GM21390 (cell line): ENCODE data around the gene AGXT.
"Not testable (repeated sequence)": the region's sequence is repeated elsewhere in the genome, so short reads cannot be mapped to it uniquely, and the experiment has no call there.

Source experiments
- ATAC-seq: cut with Tn5 transposase; IDR thresholded peaks from one replicate; pipeline ENCODE4 v1.9.1; 2021; ENCODE audit not compliant: unreplicated experiment

The AGXT gene

GRCh38 chr2:240839152-240840143 lies 29.2 kb upstream of the AGXT start:
- no peak for ATAC-seq

- ATAC-seq: no peak
Observed at GRCh38 chr2:240840435-240841060, 28.1 kb upstream of the AGXT start.

- ATAC-seq: not testable (repeated sequence)
Observed at GRCh38 chr2:240846309-240846708, 22.3 kb upstream of the AGXT start.

DNA sequence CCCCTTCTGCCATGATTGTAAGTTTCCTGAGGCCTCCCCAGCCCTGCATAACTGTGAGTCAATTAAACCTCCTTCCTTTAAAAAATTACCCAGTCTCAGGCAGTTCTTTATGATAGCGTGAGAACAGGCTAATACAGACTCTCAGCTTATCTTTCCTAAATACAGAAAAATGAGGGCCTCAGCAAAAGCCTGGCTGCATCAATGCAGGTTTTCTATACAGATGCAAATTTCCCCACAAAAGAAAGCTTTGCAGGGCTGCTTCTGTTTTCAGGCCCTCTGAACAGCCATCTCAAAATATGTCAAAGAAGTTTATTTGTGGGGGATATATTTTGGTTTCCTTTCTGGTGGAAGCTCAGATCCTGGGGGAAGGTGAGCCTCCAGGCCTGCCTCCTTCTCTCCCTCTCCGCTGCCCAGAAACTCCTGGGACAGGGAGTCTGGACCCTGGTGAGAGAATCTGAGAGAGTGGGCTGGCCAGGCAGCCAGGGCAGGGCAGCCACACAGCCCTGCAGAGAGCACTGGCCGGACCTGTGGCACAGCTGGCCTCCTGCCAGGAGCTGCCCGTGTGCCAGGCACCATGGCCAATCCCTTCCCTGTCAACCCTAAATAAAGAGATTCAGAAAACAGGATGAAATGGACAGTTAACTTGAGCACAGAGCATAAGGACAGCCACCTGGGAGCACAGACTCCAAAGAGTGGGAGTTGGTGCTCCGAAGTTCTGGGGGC lies 21.6 kb upstream of the AGXT start:
- ATAC-seq: no peak

GRCh38 chr2:240847817-240848216 lies 20.8 kb upstream of the AGXT start:
- ATAC-seq: no peak

- no peak for ATAC-seq
Observed at GRCh38 chr2:240848900-240849680, 19.5 kb upstream of the AGXT start.

GRCh38 chr2:240850026-240850425 lies 18.6 kb upstream of the AGXT start:
- no peak for ATAC-seq

DNA sequence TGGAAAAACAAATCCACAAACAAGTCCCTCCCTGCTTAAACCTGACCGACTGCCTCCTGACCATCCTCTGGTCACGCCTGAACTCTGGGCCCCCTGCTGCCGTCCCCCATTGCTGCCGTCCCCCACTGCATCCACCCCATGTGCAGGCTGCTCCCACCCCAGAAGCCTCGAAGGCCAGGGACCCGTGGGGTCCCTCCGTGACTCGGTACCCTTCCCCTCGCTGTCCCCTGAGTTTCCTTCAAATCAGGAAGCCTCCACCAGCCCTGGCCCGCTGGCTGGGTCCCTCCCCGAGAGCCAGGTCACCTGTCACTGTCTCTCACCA lies 17.9 kb upstream of the AGXT start:
- ATAC-seq: no peak

GRCh38 chr2:240851078-240851991 lies 17.3 kb upstream of the AGXT start:
- no peak for ATAC-seq

- ATAC-seq: no peak
Observed at GRCh38 chr2:240852671-240853314, 15.8 kb upstream of the AGXT start.

GRCh38 chr2:240855670-240856069 lies 13.0 kb upstream of the AGXT start:
- no peak for ATAC-seq

DNA sequence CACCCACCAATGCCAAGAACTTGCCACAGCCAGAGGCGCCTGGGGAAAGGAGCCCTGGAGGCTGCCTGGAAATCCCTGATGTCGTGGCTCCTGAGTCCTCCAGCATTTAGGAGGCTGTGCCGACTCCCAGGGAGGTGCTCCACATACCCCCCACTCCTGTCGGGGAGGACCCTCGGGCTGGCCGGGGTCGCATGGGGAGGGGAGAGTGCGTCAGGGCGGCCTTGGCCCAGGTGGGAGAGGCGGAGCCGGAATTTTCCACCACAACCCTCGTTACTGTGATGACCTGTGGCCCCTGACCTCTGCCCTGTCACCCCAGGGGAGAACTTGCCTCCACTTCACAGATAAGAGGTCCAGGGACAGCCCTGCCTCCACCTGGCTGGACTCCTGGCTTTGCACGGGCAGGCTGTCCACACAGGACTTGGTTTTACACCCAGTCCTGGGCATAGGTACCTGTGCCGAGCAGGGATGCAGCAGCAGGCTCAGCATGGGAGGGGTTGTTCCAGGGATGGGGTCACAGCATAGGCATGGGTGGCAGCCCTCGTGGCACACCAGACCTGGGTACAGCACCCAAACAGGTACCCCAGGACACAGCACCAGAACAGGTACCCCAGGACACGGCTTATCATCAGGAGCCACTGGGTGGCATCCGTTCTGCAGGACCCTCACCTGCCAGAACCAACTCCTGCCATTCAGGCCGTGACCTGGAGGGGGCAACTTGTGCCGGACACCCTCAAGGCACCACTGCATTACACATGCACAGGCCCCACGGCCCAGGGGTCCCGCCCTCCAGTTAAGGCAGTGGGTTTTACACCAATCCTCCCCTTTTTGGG lies 12.3 kb upstream of the AGXT start:
- no peak for ATAC-seq

DNA sequence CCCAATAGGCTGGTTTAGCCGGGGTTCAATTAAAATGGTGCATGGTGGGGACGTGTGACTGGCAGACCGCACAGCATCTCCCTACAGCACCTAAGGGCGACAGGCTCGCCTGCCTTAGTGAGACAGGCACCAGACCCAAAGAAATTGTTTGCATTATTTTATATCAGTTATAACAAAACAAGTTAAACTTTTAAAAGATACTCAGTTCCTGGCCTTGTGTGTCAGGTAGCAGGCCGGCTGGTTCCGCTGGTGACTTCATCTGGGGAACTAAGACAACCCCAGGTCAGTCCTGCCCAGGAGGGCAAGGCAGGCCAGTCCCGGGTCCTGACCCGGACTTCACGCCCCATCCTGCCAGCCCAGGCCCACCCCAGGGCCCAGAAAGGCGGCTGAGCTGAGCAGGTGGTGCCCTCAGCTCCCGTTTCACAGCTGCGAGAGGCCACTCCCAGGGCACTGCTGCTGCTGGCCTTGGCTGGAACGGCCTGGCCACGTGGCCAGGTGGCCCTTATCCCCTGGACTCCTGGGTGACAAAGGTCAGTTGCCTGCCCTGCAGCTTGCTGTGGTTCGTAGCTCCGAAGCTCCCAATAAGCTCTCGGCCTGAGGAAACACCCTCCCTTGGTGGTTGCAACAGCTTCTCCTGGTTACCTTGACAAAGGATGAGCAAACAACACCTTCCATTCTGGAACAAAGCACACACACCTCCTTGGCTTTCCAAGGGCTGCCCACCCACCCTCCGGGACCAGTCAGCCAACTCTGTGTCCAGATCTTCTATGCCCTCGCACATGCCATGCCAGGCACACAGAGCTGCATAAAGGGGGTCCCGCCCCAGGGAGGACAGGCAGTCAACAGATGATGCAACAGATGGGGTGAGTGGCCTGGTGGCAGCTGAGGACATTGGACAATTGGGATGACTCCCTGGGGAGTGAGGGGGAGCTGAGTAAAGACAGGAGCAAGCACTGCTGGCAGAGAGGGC lies 11.3 kb upstream of the AGXT start:
- ATAC-seq: no peak

- no peak for ATAC-seq
Observed at GRCh38 chr2:240858321-240858720, 10.3 kb upstream of the AGXT start.

DNA sequence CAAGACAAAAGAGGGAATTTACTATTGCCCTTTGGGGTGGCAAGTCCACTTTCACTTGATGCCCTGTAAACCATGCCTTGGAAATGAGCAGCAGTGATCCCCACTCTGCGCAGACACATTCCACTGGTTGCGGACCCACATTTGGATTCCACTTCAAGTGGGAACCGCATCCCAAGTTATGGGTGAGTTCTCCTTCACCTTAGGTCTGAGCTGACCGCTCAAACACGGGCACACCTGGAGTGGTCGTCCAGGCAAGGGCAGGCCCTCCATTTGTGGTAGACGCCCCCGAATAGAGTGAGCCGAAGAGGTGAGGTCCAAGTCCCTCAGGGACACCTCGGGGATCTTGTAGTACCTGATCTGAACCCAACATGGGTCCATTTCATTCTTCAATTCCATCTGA lies 9.8 kb upstream of the AGXT start:
- ATAC-seq: no peak

DNA sequence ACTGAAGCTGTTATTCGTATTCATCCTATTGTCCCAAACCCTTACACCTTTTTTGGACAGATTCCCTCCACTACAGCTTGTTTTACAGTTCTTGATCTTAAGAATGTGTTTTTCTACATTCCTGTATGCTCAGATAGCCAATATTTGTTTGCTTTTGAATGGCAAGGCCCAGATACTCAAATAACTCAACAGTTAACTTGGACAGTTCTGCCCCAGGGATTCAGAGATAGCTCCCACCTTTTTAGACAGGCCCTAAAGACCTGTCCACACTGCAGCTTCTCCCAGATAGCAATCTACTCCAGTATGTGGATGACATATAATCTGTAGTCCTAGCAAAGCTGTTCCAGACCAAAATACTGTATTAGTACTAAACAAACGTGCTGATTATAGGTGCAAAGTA lies 7.1 kb upstream of the AGXT start:
- no peak for ATAC-seq

- ATAC-seq: no peak
Observed at GRCh38 chr2:240864475-240864874, 4.1 kb upstream of the AGXT start.
